HG02884 (cell line): ENCODE measurements around the gene ACVR1C.
"Not testable (repeated sequence)": the region's sequence is repeated elsewhere in the genome, so short reads cannot be mapped to it uniquely, and the experiment has no call there.

Experiments used
- ATAC-seq: cut with Tn5 transposase; IDR thresholded peaks from one replicate; pipeline ENCODE4 v1.9.1; 2021; ENCODE audit warnings: mild to moderate bottlenecking, moderate library complexity; ENCODE audit not compliant: unreplicated experiment

ACVR1C gene

DNA sequence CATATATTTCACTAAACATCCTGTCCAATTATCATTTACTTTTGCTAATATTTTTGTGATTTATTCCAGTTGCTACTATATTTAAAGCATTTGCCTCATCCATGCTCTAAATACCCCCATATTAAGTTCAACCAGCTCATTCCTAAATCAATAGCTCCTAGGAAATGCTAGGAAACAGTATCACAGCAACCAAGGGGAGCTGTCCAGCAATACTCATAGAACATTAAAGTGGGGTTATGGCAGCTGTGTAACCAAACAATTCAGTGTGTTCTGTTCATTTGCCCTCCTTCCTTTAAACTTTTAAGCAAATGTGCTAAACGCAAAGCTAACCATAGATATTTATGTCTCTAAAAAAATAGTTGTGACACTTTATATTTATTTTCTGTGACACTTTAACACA is 41.1 kb downstream of the ACVR1C start:
- no peak for ATAC-seq

DNA sequence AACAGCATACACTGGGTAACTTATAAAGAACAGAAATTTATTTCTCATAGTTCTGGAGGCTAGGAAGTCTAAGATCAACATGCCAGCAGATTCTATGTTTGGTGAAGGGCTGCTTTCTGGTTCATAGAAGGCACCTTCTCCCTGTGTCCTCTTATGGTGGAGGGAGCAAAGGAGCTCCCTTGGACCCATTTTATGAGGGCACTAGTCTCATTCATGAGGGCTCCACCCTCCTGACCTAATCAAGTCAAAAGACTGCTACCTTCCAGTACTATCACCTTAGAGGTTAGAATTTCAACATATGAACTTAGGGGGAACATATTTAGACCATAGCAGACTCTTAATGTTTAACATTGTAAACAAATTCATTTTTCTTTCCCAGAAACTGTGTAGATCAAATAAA is 54.5 kb downstream of the ACVR1C start:
- no peak for ATAC-seq

DNA sequence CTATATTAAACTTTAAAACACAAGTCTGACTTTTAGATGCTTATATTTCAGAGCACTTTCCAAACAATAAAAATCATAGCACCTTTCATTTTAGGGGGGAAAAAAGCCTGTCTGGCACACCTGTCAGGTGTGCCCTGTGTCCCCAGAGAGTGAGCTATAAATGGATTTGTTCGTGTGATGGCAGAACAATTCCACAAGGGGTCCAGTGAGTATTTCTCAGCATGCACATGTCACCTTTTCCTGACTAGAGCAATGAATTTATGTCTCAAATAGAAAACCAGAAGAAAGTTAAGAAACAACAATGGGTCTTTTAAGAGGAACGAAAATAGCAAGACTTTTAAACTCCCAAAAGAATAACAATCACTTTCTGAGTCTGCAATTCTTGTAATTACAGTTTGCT is 55.9 kb downstream of the ACVR1C start:
- no peak for ATAC-seq

DNA sequence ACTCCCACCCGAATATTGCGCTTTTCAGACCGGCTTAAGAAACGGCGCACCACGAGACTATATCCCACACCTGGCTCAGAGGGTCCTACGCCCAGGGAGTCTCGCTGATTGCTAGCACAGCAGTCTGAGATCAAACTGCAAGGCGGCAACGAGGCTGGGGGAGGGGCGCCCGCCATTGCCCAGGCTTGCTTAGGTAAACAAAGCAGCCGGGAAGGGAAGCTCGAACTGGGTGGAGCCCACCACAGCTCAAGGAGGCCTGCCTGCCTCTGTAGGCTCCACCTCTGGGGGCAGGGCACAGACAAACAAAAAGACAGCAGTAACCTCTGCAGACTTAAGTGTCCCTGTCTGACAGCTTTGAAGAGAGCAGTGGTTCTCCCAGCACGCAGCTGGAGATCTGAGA is 62.0 kb downstream of the ACVR1C start:
- not testable (repeated sequence) for ATAC-seq

DNA sequence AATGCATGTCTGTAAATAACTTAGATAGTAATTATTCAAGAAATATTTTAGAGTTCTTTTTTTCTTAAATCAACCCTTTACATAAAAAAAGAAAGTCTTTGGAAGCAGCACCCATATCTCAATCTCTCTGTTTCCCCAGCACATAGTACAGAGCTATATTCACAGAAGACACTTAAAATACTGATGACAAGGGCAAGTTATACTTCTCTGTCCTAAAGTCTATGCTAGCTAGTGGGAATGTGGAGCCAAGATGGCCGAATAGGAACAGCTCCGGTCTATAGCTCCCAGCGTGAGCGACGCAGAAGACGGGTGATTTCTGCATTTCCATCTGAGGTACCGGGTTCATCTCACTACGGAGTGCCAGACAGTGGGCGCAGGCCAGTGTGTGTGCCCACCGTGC is 62.6 kb downstream of the ACVR1C start:
- not testable (repeated sequence) for ATAC-seq

DNA sequence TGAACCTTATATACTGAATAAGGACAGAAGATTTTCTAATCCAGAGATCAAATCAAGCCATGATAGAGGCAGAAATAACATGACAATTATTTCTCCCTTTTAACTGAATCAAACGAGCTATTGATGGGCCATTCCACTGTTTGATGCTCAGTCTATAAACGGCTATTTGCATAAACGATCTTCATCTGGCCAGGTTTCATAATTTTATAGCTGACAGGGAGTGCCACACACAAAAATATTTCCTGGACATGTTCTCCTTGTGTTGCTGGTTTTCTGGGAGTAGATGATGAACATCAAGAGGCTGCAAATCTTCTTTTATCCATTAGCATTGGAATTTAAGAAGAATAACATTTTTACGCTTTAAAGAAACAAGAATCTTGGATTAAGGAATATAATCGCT is 63.1 kb downstream of the ACVR1C start:
- no peak for ATAC-seq

DNA sequence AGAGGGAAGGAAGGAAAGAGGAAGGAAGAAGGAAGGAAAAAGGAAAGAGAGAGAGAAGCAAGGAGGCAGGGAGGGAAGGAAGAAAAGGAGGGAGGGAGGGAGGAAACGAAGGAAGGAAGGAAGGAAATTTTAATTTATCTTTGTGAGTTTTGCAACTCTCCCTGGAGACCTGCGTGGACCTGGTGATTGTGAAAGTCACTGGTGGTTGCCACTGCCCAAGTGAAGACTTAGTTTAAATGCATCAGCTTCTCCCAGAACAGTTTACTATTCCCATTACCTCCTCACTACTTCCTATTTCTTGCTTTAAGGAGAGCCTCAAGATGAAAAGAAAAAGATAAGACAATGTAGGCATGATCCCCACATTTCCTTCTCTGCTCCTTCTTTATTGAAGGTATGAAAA is 68.8 kb downstream of the ACVR1C start:
- ATAC-seq, result no peak

DNA sequence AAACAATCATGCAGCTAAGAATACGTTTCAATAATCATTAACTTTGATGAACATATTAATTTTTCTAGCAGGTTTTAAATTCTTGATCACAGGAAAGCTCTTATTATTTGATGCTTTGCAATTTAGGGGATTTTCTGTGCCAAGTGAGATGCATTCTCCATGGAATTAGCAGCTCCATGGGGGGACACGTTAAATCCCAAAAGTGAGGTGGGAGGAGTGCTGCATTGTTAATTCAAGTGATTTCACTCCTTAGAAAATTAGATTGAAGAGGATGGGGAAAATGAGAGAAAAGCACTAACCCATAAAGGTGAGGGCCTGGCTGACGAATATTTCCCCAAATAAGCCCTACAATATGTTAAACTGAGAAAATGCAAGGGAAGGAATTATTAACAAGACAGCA is 69.2 kb downstream of the ACVR1C start:
- ATAC-seq, result no peak

DNA sequence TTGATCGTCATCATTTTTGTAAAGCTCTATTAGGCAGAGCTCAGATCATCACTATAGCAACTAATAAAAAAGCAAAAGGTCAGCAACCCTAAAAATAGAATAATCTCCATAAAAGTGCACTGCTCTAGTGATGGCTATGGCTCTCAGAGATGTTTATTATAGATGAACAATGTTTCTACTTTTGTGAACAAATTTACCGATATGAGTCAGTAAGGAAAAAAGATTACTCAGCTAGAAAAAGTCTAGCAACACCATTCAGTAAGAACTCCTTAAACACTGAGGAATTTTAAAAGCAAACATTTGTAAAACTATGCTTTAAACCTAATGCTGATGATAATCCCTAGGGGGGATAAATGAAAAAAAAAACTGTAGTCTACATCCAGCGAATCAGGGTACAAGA is 69.6 kb downstream of the ACVR1C start:
- no peak for ATAC-seq

DNA sequence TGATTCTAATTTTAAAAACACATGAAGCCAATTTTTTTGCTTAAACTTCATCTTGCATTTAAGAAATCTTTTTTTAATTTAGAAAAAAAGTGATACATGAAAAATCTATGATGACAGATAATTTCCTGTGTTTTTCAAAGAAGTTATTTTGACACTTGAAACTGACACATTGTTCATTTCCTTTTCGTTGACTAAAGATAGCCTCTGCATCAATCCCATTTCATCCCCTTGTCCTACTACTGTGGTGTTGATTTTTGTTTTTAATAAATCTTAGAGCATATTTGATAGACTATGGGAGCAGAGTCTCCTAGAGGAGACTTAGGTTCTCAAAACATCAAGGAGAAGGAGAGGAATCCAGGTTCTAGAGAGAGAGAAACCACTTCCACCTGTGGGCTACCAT is 70.9 kb downstream of the ACVR1C start:
- ATAC-seq, result no peak

DNA sequence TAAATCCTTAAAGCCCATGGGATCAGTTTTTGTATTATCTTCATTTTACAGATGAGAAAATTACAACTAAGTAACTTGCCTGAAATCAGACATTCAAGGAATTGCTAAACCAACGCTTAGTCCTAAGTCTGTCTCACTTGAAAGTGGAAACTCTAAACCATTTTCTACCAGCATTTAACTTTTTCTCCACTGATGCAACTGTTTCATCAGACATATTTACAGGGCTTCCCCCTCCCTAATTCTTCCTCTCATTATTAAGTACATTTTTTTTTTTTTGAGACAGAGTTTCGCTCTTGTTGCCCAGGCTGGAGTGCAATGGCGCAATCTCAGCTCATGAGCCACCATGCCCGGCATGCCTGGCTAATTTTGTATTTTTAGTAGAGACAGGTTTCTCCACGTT is 88.6 kb downstream of the ACVR1C start:
- no peak for ATAC-seq

DNA sequence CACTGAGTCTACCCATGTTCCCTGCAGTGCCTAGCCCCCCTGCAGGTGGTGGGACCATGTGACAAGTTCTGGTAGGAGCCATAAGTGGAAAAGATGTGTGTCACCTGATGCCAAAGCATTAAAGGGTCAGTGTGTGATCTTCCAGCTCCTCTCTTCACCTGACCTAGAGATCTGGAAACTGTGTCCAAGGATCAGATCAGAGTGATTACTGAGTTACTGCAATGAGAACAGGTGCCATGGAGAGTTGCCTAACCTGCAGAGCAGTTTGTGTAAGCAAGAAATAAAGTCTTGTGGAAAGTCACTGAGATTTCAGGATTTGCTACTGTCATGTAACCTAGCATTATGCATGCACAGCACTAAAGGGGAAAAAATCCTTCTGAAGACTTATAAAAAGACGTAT is 90.6 kb downstream of the ACVR1C start:
- no peak for ATAC-seq

DNA sequence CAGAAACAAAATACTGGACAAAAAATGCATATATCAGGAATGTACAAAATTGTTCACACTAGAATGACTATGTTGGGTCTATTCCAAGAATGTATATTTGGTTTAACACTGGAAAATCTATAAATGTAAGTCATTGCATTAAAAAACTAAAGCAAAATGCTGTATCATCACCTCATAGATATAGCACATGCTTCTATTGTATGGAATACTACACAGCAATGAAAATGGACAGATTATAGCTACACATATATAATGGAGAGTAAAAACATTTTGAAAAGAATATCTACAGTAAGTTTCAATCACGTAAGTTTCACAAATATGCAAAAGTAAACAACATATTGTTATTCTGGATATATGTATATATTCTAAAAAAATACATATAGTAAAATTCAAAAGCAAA is 91.8 kb downstream of the ACVR1C start:
- no peak for ATAC-seq

DNA sequence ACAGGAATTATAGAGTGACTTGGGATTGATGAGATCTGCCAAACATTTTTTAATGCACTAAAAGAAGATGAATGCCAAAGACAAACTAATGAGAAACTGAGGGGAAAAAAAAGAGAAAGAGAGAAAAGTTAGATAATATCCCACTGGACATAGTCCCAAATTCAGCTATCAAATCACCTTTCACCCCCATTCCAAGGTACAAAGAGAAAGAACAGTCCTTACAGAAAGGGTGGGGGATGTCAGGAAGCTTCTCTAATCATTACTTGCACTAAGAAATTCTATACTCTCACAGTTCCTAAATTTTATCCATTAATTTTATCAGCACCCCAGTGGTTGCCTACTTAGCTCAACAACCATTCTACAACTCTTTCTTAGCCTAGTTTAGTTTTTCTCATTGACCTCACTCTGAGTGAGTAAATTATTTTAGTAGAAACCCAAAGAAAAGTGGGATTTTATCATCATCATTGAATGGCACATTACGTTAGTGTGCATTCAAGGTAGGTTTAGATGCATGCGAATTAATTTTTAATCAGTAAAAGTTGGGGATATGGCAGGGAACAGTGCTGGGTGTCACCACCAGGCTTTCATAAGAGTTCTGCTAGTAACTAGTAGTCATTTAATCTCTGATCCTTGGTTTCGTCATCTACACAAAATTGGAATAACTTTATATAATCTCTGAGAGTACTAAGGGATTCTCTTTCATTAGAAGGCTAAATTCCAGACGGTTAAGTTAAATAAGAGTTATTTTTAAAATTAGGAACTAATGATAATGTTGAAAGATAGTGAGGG is 99.5 kb downstream of the ACVR1C start:
- no peak for ATAC-seq

DNA sequence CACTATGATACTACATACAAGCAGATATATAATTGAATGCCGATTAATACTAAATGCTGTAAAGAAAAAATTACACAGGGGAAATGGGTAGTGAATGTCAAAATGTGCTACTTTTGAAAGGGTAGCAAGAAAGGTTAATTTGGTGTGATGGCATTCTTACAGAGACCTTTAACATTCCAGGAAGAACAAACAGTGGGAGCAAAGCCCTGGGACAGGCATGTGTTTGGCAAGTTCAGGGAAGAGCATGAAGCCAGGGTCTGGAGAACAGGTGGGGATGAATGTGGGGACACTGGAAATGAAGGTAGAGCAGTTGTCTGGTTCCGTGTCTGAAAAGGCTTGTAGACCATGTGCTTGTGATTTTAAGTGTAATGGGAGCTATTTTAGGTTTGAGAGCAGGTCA is 102.6 kb downstream of the ACVR1C start:
- no peak for ATAC-seq

DNA sequence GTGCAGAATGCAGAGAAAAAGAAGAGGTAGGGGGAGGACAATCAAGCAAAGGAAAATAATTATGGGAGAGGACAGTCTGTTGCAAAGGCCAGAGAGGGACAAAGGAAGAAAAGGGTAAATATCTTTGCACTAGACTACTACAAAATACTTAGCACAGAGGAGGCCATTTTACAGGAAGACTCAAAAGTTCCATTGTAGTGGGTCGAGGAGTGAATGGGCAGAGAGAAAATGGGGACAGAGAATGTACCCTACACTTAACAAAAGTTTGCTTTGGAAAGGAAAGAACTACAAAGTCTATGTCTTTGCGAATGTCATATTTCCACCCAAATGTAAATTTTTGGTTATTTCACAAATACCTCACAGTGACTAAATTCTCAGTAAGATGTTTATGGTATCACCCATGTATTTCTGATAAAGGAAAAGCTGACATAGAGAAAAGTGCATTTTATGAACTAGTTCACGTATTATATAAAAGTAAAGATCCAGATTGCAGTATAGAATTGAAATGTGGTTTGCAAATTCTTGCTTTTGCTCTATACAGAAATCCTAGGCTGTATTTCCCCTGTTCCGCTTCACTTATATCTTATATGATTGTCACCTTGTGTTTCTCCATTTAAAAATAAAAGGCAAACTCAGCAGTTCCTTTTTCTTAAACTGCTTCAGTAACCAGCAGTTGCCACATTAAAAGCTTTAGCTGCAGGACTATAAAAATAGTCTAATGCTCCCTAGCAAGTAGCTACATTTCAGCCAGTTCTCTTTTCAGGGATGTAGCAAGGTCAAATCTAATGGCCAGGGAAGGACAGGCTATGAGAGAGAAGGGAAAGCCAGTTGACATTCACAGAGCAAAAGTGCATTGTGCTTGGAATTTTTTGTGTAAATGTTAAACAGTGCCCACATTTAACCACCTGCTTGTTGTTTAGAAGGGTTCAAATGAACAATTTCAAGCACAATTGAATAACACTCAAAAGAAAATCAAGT is 105.1 kb downstream of the ACVR1C start:
- no peak for ATAC-seq

DNA sequence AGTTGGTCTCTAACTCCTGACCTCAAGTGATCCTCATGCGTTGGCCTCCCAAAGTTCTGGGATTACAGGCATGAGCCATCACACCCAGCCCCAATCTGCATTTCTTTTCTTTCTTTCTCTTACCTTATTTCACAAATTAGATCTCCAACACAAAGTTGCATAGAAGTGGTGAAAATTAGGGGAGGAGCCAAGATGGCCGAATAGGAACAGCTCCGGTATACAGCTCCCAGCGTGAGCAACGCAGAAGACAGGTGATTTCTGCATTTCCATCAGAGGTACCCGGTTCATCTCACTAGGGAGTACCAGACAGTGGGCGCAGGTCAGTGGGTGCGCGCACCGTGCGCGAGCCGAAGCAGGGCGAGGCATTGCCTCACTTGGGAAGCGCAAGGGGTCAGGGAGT is 113.7 kb downstream of the ACVR1C start:
- not testable (repeated sequence) for ATAC-seq

DNA sequence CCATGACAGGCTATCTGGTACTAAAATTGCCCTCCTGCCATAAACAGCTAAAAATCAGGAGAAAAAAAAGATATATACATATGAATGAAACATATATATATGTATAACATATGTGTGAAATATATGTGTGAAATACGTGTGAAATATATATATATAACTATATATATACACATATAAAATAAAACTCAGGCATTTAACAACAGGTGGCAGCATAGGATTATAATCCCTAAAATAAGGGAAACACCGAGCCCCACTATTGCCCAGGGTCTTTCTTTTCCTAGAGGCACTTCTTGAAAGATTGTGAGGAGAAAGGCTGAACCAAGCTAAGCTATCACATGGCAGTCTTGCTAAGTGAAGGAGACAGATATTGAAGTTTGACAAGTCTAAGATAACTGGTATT is 118.9 kb downstream of the ACVR1C start:
- ATAC-seq, result no peak

DNA sequence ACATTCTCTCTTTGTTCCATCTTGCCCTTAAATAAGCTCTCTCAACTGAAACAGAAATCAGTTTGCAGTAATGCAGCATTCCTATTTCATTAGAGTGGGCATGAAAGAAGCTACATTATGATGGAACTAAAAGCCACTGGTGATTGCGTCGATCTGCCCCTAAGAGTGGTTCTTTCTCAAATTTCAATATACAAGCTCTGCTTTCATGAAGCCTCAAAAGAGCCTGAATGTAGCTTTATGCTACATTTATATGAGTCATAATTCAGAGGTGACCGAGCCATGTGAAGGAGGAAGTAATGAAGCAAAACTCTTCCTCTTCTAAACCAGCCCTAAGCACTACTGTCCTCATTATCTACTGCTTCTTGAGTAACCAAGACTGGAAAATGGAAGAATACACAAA is 120.0 kb downstream of the ACVR1C start:
- ATAC-seq, result no peak

DNA sequence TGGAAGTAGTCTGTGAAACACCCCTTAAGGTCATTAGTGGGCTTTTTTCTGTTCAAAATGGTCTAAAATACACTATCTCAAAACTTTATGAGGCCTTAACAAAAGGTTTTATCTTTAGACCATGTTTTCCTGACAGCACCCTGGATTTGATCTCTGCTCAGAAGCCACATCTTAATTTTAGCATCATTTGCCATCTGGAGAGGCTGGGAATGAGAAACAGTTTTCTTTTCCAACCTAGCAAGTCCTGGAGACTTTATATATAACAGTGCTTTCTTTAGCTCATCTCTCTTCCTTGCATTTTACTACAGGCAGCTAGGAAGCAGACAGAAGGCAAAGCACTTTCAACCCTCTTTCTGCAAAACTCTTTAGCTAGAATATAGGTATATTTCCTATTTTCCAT is 122.1 kb downstream of the ACVR1C start:
- ATAC-seq, result no peak

DNA sequence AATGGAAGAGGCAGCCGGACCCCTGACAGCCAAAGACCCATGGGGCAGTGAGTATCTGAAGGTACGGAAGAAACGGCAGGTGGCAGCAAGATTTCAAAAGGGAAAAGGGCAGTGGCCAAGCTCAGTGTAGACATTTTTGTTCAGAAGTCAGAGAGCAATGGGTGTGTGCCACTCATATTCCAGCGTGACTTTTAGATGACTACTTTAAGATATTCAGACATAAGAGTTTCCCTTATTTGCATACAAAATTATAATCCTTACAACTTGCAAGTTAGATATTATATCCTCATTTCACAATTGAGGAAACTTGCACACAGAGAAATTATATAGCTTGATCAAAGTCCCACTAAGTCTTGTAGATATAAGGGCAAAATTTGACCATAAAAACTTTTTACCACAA is 124.0 kb downstream of the ACVR1C start:
- no peak for ATAC-seq

DNA sequence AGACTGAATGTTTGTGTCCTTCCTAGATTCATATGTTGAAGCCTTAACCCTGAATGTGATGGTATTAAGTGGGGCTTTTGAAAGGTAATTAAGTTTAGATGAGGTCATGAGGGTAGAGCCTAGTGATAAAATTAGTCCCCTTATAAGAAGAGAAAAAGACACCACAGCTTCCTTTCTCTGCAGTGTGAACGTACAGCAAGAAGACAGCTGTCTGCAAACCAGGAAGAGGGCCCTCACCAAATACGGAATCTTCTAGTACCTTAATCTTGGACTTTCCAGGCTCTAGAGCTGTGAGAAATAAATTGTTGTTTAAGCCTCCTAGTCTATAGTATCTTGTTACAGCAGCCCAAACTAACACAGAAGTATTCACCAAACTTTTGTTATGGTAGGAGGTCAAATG is 127.6 kb downstream of the ACVR1C start:
- ATAC-seq, result no peak
